ENCODE measurements around the gene NOTUM. TPM values are rescaled to one million over a fixed set of nuclear protein-coding genes. Genes with fewer than 3 reads are reported as not detected.
"Not testable (repeated sequence)": the region's sequence is repeated elsewhere in the genome, so short reads cannot be mapped to it uniquely, and the experiment has no call there.

Gene NOTUM
- polyA plus RNA-seq, 4 donors = 1.7 to 3.7 (median 2.4) TPM

- no peak for DNase-seq (ENCODE audit: low read depth in 4 of 4, low spot score in 3 of 4)
Observed at GRCh38 chr17:81996757-81997441, 35.9 kb upstream of the NOTUM start.

GRCh38 chr17:81996232-81996756 is 35.3 kb upstream of the NOTUM start:
- no peak for DNase-seq (ENCODE audit: low read depth in 4 of 4, low spot score in 3 of 4)

GRCh38 chr17:81995463-81996231 is 34.7 kb upstream of the NOTUM start:
- no peak for DNase-seq (ENCODE audit: low read depth in 4 of 4, low spot score in 3 of 4)

GRCh38 chr17:81994593-81995462 is 33.8 kb upstream of the NOTUM start:
- DNase-seq (ENCODE audit: low read depth in 4 of 4, low spot score in 3 of 4) = no peak

- no peak for DNase-seq (ENCODE audit: low read depth in 4 of 4, low spot score in 3 of 4)
Observed at GRCh38 chr17:81993729-81994592, 33.0 kb upstream of the NOTUM start.

- no peak for DNase-seq (ENCODE audit: low read depth in 4 of 4, low spot score in 3 of 4)
Observed at GRCh38 chr17:81992306-81993102, 31.5 kb upstream of the NOTUM start.

GRCh38 chr17:81991684-81992305 is 30.8 kb upstream of the NOTUM start:
- DNase-seq (ENCODE audit: low read depth in 4 of 4, low spot score in 3 of 4) = no peak

- no peak for DNase-seq (ENCODE audit: low read depth in 4 of 4, low spot score in 3 of 4)
Observed at GRCh38 chr17:81990836-81991683, 30.1 kb upstream of the NOTUM start.

GRCh38 chr17:81987161-81987770 is 26.3 kb upstream of the NOTUM start:
- no peak for DNase-seq (ENCODE audit: low read depth in 4 of 4, low spot score in 3 of 4)

GRCh38 chr17:81986606-81987005 is 25.6 kb upstream of the NOTUM start:
- DNase-seq (ENCODE audit: low read depth in 4 of 4, low spot score in 3 of 4) = no peak

GRCh38 chr17:81984773-81985410 is 23.9 kb upstream of the NOTUM start:
- no peak for DNase-seq (ENCODE audit: low read depth in 4 of 4, low spot score in 3 of 4)

GRCh38 chr17:81983639-81984373 is 22.8 kb upstream of the NOTUM start:
- DNase-seq (ENCODE audit: low read depth in 4 of 4, low spot score in 3 of 4) = no peak

GRCh38 chr17:81983011-81983638 is 22.1 kb upstream of the NOTUM start:
- DNase-seq (ENCODE audit: low read depth in 4 of 4, low spot score in 3 of 4) = no peak

GRCh38 chr17:81981511-81981910 is 20.5 kb upstream of the NOTUM start:
- DNase-seq (ENCODE audit: low read depth in 4 of 4, low spot score in 3 of 4) = not testable (repeated sequence)

GRCh38 chr17:81980707-81981343 is 19.8 kb upstream of the NOTUM start:
- no peak for DNase-seq (ENCODE audit: low read depth in 4 of 4, low spot score in 3 of 4)

All from right renal pelvis (tissue), 4 donors.